Glomerular endothelial cell (primary cell): ENCODE results near the gene KLHL30. TPM values are rescaled to one million over a fixed set of nuclear protein-coding genes. Genes with fewer than 3 reads are reported as not detected.
"Not testable (repeated sequence)": the region's sequence is repeated elsewhere in the genome, so short reads cannot be mapped to it uniquely, and the experiment has no call there.

Source experiments
- DNase-seq: peaks from one replicate; pipeline ENCODE4 v3.0.0-alpha.2; 2011; ENCODE audit warnings: low read depth, low spot score; ENCODE audit errors: extremely low read depth
- total RNA-seq: library from RNA; depleted of rRNA; stranded (reverse); fragments of >200 nt; gene quantifications from 2 replicates; pipeline ENCODE4 v1.2.3, GENCODE V29; 2015

KLHL30 gene
- total RNA-seq, 1 donor from 2014 or later: 0.12 TPM

GRCh38 chr2:238160206-238161129, 22.0 kb downstream of the KLHL30 start:
- DNase-seq: no peak

GRCh38 chr2:238161291-238162051, 23.0 kb downstream of the KLHL30 start:
- DNase-seq: no peak

GRCh38 chr2:238162251-238162845, 23.9 kb downstream of the KLHL30 start:
- DNase-seq: no peak

- no peak for DNase-seq
Measured at GRCh38 chr2:238162846-238163441, 24.5 kb downstream of the KLHL30 start.

GRCh38 chr2:238163481-238164198, 25.2 kb downstream of the KLHL30 start:
- no peak for DNase-seq

- no peak for DNase-seq
Measured at GRCh38 chr2:238164906-238165287, 26.4 kb downstream of the KLHL30 start.

- no peak for DNase-seq
Measured at GRCh38 chr2:238165288-238165921, 26.9 kb downstream of the KLHL30 start.

- DNase-seq: no peak
Measured at GRCh38 chr2:238166391-238167343, 28.2 kb downstream of the KLHL30 start.

GRCh38 chr2:238167344-238167715, 28.9 kb downstream of the KLHL30 start:
- no peak for DNase-seq

- DNase-seq: no peak
Measured at GRCh38 chr2:238167761-238168160, 29.3 kb downstream of the KLHL30 start.

GRCh38 chr2:238168196-238169047, 30.0 kb downstream of the KLHL30 start:
- no peak for DNase-seq

- no peak for DNase-seq
Measured at GRCh38 chr2:238169048-238169707, 30.7 kb downstream of the KLHL30 start.

GRCh38 chr2:238169708-238170251, 31.3 kb downstream of the KLHL30 start:
- DNase-seq: peak; percentile 41

GRCh38 chr2:238170386-238171071, 32.1 kb downstream of the KLHL30 start:
- DNase-seq: no peak

- DNase-seq: not testable (repeated sequence)
Measured at GRCh38 chr2:238171072-238171431, 32.6 kb downstream of the KLHL30 start.

GRCh38 chr2:238171575-238172187, 33.2 kb downstream of the KLHL30 start:
- DNase-seq: no peak
